Adrenal gland (tissue), 12 donors: ENCODE measurements around the gene MAJIN. TPM values are rescaled to one million over a fixed set of nuclear protein-coding genes. Genes with fewer than 3 reads are reported as not detected.

Experiments used
- DNase-seq, 7 donors: peaks; one replicate each; pipeline ENCODE4 v3.0.0-alpha.2; 2019 to 2020
- H3K27ac ChIP-seq, 5 donors: fragments of 200-600 bp; sonication (generic) in 4 of 5; 1 replicate in 3 of 5; 2 replicates in 2 of 5; pipeline versions ENCODE4 v1.5.1 to v1.8.0; 2016 to 2020; ENCODE audit warnings: mild to moderate bottlenecking in 1 of 5
- H3K27me3 ChIP-seq: fragments of 200-600 bp; 2 replicates; pipeline ENCODE4 v1.8.0; 2021
- H3K36me3 ChIP-seq, 2 donors: fragments of 200-600 bp; replicated peaks in 1 of 2; 1 replicate in 1 of 2; 2 replicates in 1 of 2; pipeline versions ENCODE4 v1.5.1 to v1.8.0; 2018 to 2022
- H3K4me1 ChIP-seq, 2 donors: fragments of 200-600 bp; replicated peaks in 1 of 2; 1 replicate in 1 of 2; 2 replicates in 1 of 2; pipeline versions ENCODE4 v1.5.1 to v1.8.0; 2018 to 2021
- H3K4me3 ChIP-seq, 4 donors: fragments of 200-600 bp; sonication (generic) in 3 of 4; one replicate each; pipeline ENCODE4 v1.5.1; 2016 to 2018
- H3K9me3 ChIP-seq, 3 donors: fragments of 200-600 bp; sonication (generic) in 1 of 3; replicated peaks in 1 of 3; 1 replicate in 2 of 3; 2 replicates in 1 of 3; pipeline versions ENCODE4 v1.5.1 to v1.8.0; 2016 to 2021
- POLR2A ChIP-seq, 2 donors: fragments of 450-650 bp; IDR thresholded peaks; one replicate each; pipeline ENCODE4 v1.6.1; 2017; ENCODE audit warnings: antibody characterized with exemption in 2 of 2, mild to moderate bottlenecking in 2 of 2, moderate library complexity in 1 of 2
- WGBS, 4 donors: extraction: QIAGEN DNeasy Blood & Tissue Kit in 2 of 4; methylation state at CpG; one replicate each; pipeline versions ENCODE4 v1.1.5 to v1.1.7; 2013 to 2017; 5-methylcytosine and 5-hydroxymethylcytosine counted together
- intact Hi-C, 2 donors: fragments of 100-400 bp; cut with DNase I; formaldehyde crosslinking; loops; one replicate each; pipeline versions ENCODE4 v1.14.1 to v1.15.0; 2022 to 2023
- polyA plus RNA-seq, 3 donors: library from polyadenylated mRNA; stranded (reverse); fragments of 200-250 nt in 2 of 3; fragments of 350-450 nt in 1 of 3; fragmentation: Illumina TruSeq in 1 of 3; extraction: RNeasy Lipid Tissue Mini Kit (QIAGEN cat#74804) in 1 of 3; gene quantifications; one replicate each; pipeline ENCODE4 v1.2.3, GENCODE V29; 2013 to 2014
- total RNA-seq, 9 donors: library from RNA; depleted of rRNA in 4 of 9; stranded (reverse); fragments of >200 nt in 4 of 9; fragments of 120-200 nt in 1 of 9; fragmentation: NEBNext Ultra II Directional in 1 of 9; extraction: Animal tissue kit (Norgen Biotek cat#: 25700) in 1 of 9; gene quantifications; one replicate each; pipeline versions ENCODE4 v1.1.0 to v1.2.4, GENCODE V29; 2013 to 2023
- TF ChIP-seq, protein P1 (sequence below), 6 experiments: fragments of 450-650 bp in 4 of 6; fragments of 200-600 bp in 2 of 6; sonication (generic) in 1 of 6; IDR thresholded peaks; 1 replicate in 5 of 6; 2 replicates in 1 of 6; pipeline versions ENCODE4 v1.5.1 to v1.8.0; 2016 to 2021; ENCODE audit warnings: antibody characterized with exemption in 6 of 6, mild to moderate bottlenecking in 2 of 6, moderate library complexity in 1 of 6
- donor health status: healthy with polysubstance abuse.
- donor health status: Bipolar disorder and iron deficiency.
- donor health status: DM: yes; HTN: yes; CAD: no.
- donor health status: DM: no; HTN: no; CAD: no.
- donor health status: DM: no; HTN: no; CAD: no.
- donor health status: DM: yes; HTN: yes; CAD: no.

The MAJIN gene
- total and polyA plus RNA-seq, 12 donors: 0.24 to 0.29 TPM; not detected in 10

DNA sequence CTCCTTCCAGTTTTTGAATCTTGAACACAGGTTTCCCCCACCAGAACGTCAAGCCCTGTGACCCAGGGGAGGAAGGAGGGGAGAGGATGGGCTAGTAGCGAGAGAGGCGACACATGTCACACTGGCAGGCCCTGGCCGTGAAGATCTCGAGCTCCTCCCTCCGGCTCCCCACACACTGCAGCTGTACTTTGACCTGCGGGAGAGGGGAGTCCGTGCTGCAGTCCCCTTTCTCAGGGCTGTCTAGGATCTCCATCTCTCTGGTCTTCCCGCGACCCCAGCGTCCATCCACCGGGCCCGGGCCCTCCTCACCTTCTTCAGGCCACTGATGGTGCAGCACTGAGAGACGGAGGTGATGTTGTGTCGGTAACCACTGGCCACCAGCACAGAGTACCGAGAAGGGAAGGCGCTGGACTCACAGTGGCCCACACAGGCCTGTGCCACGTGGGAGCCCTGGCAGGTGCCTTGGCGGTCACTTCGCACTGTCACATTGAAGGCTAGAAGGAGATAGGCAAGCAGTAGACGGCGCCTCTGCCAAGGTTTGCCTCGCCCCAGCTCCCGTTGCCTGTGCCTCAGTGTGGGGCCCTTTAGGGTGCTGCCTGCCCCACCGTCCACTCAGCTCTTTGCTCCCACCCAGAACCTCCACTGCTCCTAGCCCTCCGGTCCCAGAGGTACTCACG is 37.1 kb downstream of the MAJIN start:
- no peaks in the 10 kb centered on the region for H3K9me3 ChIP-seq
- no peaks in the 10 kb centered on the region for H3K27me3 ChIP-seq
- intact Hi-C loops: loop anchor here in 1 of 2 donors (10.0 kb wide), 1 partner anchor 60 kb away; the partner anchor contains the start of gene BATF2
- 82 to 86% (median 86%) methylated on average over 12 to 27 of the region's 27 CpGs for WGBS, 4 donors
- DNase-seq: no peak
- no peak overlapping the region for H3K27ac ChIP-seq
- no peaks in the 10 kb centered on the region for H3K4me1 ChIP-seq
- no peak for TF ChIP-seq POLR2A (IDR thresholded peaks at IDR 0.05)
- TF ChIP-seq, protein P1, sequence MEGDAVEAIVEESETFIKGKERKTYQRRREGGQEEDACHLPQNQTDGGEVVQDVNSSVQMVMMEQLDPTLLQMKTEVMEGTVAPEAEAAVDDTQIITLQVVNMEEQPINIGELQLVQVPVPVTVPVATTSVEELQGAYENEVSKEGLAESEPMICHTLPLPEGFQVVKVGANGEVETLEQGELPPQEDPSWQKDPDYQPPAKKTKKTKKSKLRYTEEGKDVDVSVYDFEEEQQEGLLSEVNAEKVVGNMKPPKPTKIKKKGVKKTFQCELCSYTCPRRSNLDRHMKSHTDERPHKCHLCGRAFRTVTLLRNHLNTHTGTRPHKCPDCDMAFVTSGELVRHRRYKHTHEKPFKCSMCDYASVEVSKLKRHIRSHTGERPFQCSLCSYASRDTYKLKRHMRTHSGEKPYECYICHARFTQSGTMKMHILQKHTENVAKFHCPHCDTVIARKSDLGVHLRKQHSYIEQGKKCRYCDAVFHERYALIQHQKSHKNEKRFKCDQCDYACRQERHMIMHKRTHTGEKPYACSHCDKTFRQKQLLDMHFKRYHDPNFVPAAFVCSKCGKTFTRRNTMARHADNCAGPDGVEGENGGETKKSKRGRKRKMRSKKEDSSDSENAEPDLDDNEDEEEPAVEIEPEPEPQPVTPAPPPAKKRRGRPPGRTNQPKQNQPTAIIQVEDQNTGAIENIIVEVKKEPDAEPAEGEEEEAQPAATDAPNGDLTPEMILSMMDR (IDR thresholded peaks at IDR 0.05): no peak
- H3K4me3 ChIP-seq: no peak overlapping the region
- H3K36me3 ChIP-seq: peaks cover 0 to 43% of the 10 kb centered on the region in 2 donors

DNA sequence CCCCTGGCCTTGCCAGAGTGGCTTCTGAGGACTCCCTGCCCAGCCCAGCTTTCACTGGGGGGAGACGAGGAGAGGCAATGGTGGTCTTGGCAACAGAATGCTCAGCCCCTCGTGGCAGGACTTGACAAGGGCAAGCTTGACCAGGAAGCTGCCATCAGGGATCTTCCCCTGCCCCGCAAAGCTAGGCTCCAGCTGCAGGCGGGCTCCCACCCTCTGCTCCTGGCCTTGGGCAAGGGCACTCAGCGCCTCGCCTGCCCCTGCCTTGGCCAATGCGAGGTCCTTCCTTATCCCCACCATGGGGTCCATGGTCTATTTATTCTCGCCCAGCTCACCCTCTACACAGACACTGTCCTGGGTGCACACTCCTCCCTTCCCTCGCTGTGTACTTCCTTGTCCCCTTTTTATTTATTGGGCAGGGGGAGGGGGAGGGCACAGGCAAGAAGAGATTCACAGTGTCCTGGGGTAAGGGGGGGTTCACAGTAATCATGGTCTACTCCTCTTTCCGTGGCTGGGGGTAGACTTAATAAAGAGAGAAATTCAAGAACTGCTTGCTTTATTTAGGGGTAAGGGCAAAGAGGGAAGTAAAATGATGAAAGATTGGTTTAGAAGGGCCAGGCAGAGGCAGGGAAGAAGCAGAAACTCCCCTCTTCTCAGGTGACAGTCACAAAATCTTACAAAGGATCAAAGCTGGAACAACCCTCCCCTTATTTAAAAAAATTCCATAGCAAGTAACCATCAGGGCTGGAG is 37.8 kb downstream of the MAJIN start:
- Histone ChIP-seq H3K27me3 (no peaks in the 10 kb centered on the region), H3K27ac (no peak overlapping the region), H3K9me3 (no peaks in the 10 kb centered on the region), H3K36me3 (peaks cover 0 to 50% of the 10 kb centered on the region in 2 donors), H3K4me1 (no peaks in the 10 kb centered on the region), H3K4me3 (no peak overlapping the region)
- no peak for DNase-seq
- 86 to 94% (median 89%) methylated on average over 4 to 10 of the region's 10 CpGs for WGBS, 4 donors
- intact Hi-C loops: loop anchor here in 1 of 2 donors (10.0 kb wide), 1 partner anchor 61 kb away; the partner anchor contains the start of gene BATF2
- TF ChIP-seq, protein P1 (IDR thresholded peaks at IDR 0.05): no peak
- TF ChIP-seq POLR2A (IDR thresholded peaks at IDR 0.05): no peak

DNA sequence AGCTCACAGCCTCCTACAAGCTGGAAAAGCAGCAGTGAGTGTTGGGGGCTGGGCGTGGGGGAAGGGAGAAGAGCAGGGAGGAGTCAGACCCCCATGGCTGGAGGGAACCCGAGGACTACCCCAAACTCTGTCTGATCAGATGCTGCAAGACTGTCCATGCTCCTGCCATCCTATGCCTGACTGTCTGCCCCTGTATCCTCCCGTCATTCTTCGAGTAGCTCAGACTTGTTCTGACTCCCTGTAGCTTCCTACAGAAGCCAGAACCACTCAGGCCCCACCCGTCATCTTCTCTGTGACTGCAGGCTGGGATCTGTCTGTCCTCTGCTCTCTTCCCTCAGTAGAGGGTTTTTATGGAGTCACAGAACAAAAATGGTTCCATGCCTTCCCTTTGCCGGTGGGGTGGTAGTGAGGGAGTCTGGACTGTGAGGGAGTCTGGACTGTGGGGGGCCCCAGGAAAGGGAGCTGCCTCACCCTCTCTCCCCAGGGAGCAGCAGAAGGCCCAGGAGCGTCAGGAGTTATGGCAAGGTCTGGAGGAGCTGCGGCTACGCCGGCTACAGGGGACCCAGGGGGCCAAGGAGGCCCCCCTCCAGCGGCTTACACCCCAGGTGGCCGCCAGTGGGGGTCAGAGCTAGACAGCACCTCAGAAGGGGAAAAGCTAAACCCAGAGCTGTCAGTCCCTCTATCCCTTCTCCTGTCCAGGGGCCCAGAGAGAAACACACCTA is 38.5 kb downstream of the MAJIN start:
- no peak overlapping the region for H3K4me3 ChIP-seq
- WGBS, 4 donors: 90 to 95% (median 91%) methylated on average over 7 to 12 of the region's 12 CpGs
- intact Hi-C loops: loop anchor here in 1 of 2 donors (10.0 kb wide), 1 partner anchor 61 kb away; the partner anchor contains the start of gene BATF2
- H3K27ac ChIP-seq: no peak overlapping the region
- no peaks in the 10 kb centered on the region for H3K4me1 ChIP-seq
- peaks cover 0 to 55% of the 10 kb centered on the region in 2 donors for H3K36me3 ChIP-seq
- H3K27me3 ChIP-seq: no peaks in the 10 kb centered on the region
- no peak for TF ChIP-seq POLR2A (IDR thresholded peaks at IDR 0.05)
- TF ChIP-seq, protein P1 (IDR thresholded peaks at IDR 0.05): no peak
- no peak for DNase-seq
- H3K9me3 ChIP-seq: no peaks in the 10 kb centered on the region

DNA sequence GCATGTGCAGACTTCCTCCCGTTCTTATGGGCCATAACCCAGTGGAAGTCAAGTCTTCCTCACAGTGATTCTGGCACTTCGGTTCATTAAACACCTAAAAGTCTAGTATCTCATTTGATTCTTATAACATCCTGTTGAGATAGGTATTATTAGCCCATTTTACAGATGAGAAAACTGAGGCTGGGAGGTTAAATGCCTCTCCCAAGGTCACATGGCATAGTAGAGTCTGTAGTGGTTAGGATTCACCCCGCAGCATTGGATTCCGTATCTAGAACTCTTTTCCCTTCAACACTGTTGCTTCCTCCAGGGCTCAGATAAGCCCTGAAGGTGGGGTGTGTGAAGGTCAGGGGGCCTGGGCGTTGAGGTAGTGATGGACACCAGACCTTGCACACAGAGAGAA is 39.6 kb downstream of the MAJIN start:
- H3K27me3 ChIP-seq: no peaks in the 10 kb centered on the region
- WGBS, 4 donors: 82 to 91% (median 86%) methylated on average over 4 to 5 of the region's 5 CpGs
- no peak for DNase-seq
- TF ChIP-seq, protein P1 (IDR thresholded peaks at IDR 0.05): no peak
- no peak for TF ChIP-seq POLR2A (IDR thresholded peaks at IDR 0.05)
- H3K4me3 ChIP-seq: no peak overlapping the region
- no peaks in the 10 kb centered on the region for H3K9me3 ChIP-seq
- H3K4me1 ChIP-seq: no peaks in the 10 kb centered on the region
- no peak overlapping the region for H3K27ac ChIP-seq
- peaks cover 0 to 63% of the 10 kb centered on the region in 2 donors for H3K36me3 ChIP-seq
- intact Hi-C loops: loop anchor here in 1 of 2 donors (10.0 kb wide), 1 partner anchor 62 kb away; the partner anchor contains the start of gene BATF2
